Mucosa of rectum (tissue), 2 donors: ENCODE results near the gene LITAFD.

Experiments
- H3K27ac ChIP-seq, 2 donors: one replicate each; pipeline ENCODE4 v1.7.0; 2013; ENCODE audit warnings: inconsistent platforms in 2 of 2, low read depth in 2 of 2, low read length in 2 of 2
- H3K27me3 ChIP-seq, 2 donors: one replicate each; pipeline ENCODE4 v1.7.0; 2013; ENCODE audit warnings: low read length in 2 of 2; ENCODE audit not compliant: control insufficient read depth in 2 of 2, insufficient read depth in 2 of 2
- H3K36me3 ChIP-seq, 2 donors: one replicate each; pipeline ENCODE4 v1.7.0; 2013; ENCODE audit warnings: low read length in 2 of 2; ENCODE audit not compliant: control insufficient read depth in 2 of 2, insufficient read depth in 2 of 2
- H3K4me1 ChIP-seq, 2 donors: one replicate each; pipeline ENCODE4 v1.7.0; 2013; ENCODE audit warnings: low read length in 2 of 2, mild to moderate bottlenecking in 1 of 2; ENCODE audit not compliant: control insufficient read depth in 2 of 2, insufficient read depth in 2 of 2
- H3K4me3 ChIP-seq, 2 donors: one replicate each; pipeline ENCODE4 v1.7.0; 2013; ENCODE audit warnings: low read length in 2 of 2
- H3K9ac ChIP-seq, 2 donors: one replicate each; pipeline ENCODE4 v1.7.0; 2013; ENCODE audit warnings: low read length in 2 of 2, low read depth in 1 of 2, mild to moderate bottlenecking in 1 of 2
- H3K9me3 ChIP-seq, 2 donors: one replicate each; pipeline ENCODE4 v1.7.0; 2013; ENCODE audit warnings: low read length in 2 of 2; ENCODE audit not compliant: control insufficient read depth in 2 of 2
- donor health status: healthy.
- donor health status: Normal muscosa, but diverticular disease.

Gene LITAFD

DNA sequence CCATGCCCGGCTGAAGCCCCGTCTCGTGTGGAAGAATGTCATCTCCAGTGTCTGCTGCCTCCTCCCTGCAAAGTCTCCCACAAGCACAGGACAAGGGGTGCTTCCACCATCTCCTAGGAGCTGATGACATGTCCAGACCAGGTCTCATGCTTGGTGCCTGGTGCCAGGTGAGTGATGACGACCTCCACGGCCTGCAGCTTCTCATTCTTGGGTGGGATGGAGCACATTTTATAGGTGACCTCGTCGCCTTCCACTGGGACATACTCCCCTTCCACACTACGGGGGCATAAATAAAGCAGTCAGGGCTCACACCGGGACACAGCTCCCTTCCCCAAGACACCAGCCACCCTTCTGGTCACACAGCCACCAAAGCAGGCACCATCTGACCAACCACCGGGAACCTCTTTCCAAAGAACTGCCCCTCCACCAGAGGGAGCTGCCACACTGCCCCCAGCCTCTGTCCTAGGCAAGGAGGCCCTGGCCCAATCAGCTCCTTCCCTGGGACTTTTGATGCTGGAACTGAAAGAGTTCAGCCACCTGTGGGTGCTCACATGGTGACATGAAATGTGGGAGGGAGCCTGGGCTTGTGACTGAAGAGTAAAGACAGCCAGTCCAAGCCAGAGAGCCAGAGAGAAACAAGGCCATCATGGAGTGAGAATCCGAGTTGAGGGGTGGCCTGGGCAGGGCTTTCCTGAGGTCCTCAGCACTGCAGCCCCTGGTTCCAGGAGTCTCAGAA lies 26.9 kb upstream of the LITAFD start:
- no peak overlapping the region for H3K27ac ChIP-seq
- H3K36me3 ChIP-seq = peaks cover 32 to 52% of the 10 kb centered on the region in 2 donors
- H3K4me1 ChIP-seq = no peaks in the 10 kb centered on the region
- H3K4me3 ChIP-seq = no peak overlapping the region
- no peaks in the 10 kb centered on the region for H3K27me3 ChIP-seq
- no peaks in the 10 kb centered on the region for H3K9me3 ChIP-seq
- no peak overlapping the region for H3K9ac ChIP-seq

DNA sequence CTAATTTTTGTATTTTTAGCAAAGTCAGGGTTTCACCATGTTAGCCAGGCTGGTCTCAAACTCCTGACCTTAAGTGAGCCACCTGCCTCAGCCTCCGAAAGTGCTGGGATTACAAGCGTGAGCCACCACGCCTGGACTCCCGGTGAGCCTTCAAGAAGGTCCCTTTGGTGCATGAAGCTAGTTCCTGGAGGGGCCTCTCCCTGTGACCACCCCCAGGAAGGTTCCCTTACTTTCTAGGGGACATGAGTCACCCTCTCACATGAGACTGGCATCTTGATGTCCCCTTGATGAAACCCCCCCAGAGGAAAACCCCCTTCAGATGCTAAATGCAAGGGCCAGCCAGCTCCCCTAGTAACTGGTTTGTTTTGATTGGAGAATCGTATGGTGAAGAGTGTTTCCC lies 26.2 kb upstream of the LITAFD start:
- Histone ChIP-seq H3K36me3 (peaks cover 29 to 47% of the 10 kb centered on the region in 2 donors), H3K27ac (no peak overlapping the region), H3K4me1 (no peaks in the 10 kb centered on the region)

GRCh38 chr16:8858994-8859912 lies 22.9 kb upstream of the LITAFD start:
- no peaks in the 10 kb centered on the region for H3K9me3 ChIP-seq
- H3K27me3 ChIP-seq = no peaks in the 10 kb centered on the region
- no peak overlapping the region for H3K4me3 ChIP-seq
- no peak overlapping the region for H3K27ac ChIP-seq
- H3K36me3 ChIP-seq = peaks cover 21 to 33% of the 10 kb centered on the region in 2 donors
- peaks cover 13 to 16% of the 10 kb centered on the region in 2 donors for H3K4me1 ChIP-seq
- no peak overlapping the region for H3K9ac ChIP-seq

More for the DNA sequence above, 26.2 kb upstream of the LITAFD start:
- Histone ChIP-seq H3K9me3 (no peaks in the 10 kb centered on the region), H3K27me3 (no peaks in the 10 kb centered on the region), H3K4me3 (no peak overlapping the region), H3K9ac (no peak overlapping the region)

- Histone ChIP-seq H3K27me3 (no peaks in the 10 kb centered on the region), H3K4me1 (peaks cover 20 to 21% of the 10 kb centered on the region in 2 donors), H3K9ac (no peak overlapping the region), H3K9me3 (no peaks in the 10 kb centered on the region), H3K4me3 (no peak overlapping the region), H3K27ac (no peak overlapping the region), H3K36me3 (peaks cover 18 to 28% of the 10 kb centered on the region in 2 donors)
Measured at GRCh38 chr16:8859913-8860881, 22.0 kb upstream of the LITAFD start.

GRCh38 chr16:8861563-8862308 lies 20.4 kb upstream of the LITAFD start:
- no peaks in the 10 kb centered on the region for H3K9me3 ChIP-seq
- H3K9ac ChIP-seq = no peak overlapping the region
- H3K4me1 ChIP-seq = peaks cover 26 to 28% of the 10 kb centered on the region in 2 donors
- no peak overlapping the region for H3K4me3 ChIP-seq
- peaks cover 10 to 15% of the 10 kb centered on the region in 2 donors for H3K36me3 ChIP-seq
- H3K27me3 ChIP-seq = no peaks in the 10 kb centered on the region
- H3K27ac ChIP-seq = peak overlapping the region in 1 of 2 donors; percentile 16

DNA sequence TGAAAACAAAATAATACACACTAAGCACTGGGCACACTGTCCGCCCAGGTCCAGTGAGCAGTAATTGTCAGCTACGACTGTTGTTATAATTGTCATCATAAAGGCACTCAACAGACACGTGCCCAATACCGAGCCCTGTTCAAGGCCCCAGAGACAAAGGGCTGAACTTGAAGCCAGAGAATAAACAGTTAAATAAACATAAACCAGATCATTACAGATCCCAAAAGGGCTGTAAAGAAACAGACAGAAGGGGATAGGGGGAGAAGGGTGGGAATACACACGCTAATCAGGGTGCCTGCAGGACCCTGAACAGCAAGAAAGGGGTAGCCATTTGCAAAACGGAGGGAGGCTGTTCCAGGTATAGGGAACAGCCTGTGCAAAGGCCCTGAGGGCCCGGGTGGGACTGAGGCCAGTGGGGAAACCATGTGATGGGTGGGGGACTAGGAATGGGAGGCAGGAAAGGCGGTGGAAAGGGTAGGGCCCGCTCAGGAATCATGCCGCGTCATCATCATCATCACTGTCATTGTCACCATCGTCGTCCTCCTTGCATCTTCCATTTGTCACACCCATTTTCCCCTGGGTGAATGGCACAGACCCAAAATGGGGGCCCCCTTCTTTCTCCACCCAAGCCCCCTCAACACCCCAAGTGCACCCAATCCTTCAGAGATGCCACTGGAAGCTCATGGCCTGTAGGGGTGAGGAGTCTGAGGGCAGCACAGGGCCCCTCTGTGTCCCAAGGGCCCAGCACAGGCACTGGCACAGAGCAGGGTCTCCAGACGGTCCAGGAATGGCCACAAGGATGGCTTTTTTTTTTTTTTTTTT lies 19.6 kb upstream of the LITAFD start:
- Histone ChIP-seq H3K27me3 (no peaks in the 10 kb centered on the region), H3K27ac (no peak overlapping the region), H3K4me1 (peaks cover 32 to 36% of the 10 kb centered on the region in 2 donors), H3K9ac (no peak overlapping the region), H3K9me3 (no peaks in the 10 kb centered on the region), H3K36me3 (peaks cover 7 to 12% of the 10 kb centered on the region in 2 donors), H3K4me3 (no peak overlapping the region)

DNA sequence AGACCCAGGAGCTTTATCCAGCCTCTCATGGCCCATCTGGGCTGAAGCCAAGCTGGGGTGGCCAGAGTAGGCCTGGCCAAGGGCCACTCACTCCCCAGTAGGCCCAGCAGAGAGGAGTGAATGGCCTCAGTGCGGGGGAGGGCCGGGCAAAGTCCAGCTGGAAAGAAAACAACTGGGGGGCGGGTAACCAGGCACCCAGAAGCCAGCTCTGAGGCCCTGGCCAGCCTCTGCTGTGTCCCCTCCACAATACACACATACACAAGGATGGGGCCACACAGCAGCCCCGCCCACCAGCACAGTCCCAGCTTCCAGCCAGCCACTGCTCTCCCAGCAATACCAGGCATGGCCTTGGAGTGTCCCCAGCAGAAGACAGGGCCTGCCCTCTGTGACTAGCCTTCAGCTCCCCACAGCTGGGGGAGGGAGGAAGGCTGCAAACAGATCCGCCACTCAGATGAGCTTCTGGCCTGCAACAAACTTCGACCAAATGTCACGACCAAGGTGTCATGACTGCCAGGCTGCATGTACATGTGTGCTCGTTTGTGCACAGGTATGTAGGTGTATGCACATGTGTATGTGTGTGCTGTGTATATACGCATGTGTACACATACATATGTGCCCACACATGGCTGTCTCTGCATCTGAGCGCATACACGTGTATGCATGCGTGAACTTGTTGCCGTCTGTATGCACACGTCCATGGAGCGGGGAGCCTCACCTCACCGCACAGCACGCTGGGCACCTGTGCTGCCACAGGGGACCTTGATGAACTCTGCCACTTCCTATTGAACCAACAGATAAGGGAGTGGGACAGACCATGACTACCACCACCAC lies 18.3 kb upstream of the LITAFD start:
- H3K4me3 ChIP-seq = no peak overlapping the region

GRCh38 chr16:8864480-8865110 lies 17.6 kb upstream of the LITAFD start:
- Histone ChIP-seq H3K27ac (peak overlapping the region in 1 of 2 donors; percentile 9), H3K27me3 (no peaks in the 10 kb centered on the region), H3K9ac (no peak overlapping the region), H3K4me3 (no peak overlapping the region), H3K4me1 (peaks cover 42 to 47% of the 10 kb centered on the region in 2 donors), H3K36me3 (no peaks in the 10 kb centered on the region), H3K9me3 (no peaks in the 10 kb centered on the region)

More for the DNA sequence above, 18.3 kb upstream of the LITAFD start:
- H3K9ac ChIP-seq = no peak overlapping the region
- peaks cover 0 to 2% of the 10 kb centered on the region in 2 donors for H3K36me3 ChIP-seq
- H3K9me3 ChIP-seq = no peaks in the 10 kb centered on the region
- H3K27ac ChIP-seq = peak overlapping the region in 1 of 2 donors; percentile 52
- peaks cover 37 to 42% of the 10 kb centered on the region in 2 donors for H3K4me1 ChIP-seq
- no peaks in the 10 kb centered on the region for H3K27me3 ChIP-seq
